ENCODE measurements around the gene GPR55. TPM values are rescaled to one million over a fixed set of nuclear protein-coding genes. Genes with fewer than 3 reads are reported as not detected.

Gene GPR55
- total RNA-seq, result under 1 TPM in 1 of 4 donors, not detected in 3; 0.32 TPM
- polyA plus RNA-seq, result under 1 TPM in 2 of 3 donors, not detected in 1; 0.01 to 0.03 TPM
- long read RNA-seq, donor 1, result 0 reads
- long read RNA-seq, donor 2, result 0 reads

GRCh38 chr2:230924470-230925341 is at the start of gene GPR55:
TSS of gene GPR55 (minus strand) at chr2:230925242. CDS start at chr2:230910962, 14,280 bp downstream.
- intact Hi-C loops (cut with DNase I), result no loop called here
- no peak within 1 kb of the TSS for H3K27ac ChIP-seq
- H3K36me3 ChIP-seq (ENCODE audit: insufficient read depth in 1 of 2, low read depth in 1 of 2), result no peaks in the 10 kb centered on the region
- no peak within 1 kb of the TSS for H3K4me3 ChIP-seq
- no peaks in the 10 kb centered on the region for H3K9me3 ChIP-seq
- TF ChIP-seq CTCF (IDR thresholded peaks at IDR 0.05), result no peak
- ATAC-seq (no peak), DNase-seq (no peak)
- H3K27me3 ChIP-seq (ENCODE audit: insufficient read depth in 3 of 3, low read length in 2 of 3), result no peaks in the 10 kb centered on the region
- WGBS, 3 donors, result 67 to 71% (median 71%) methylated on average over 25 to 26 of the region's 26 CpGs
- no peaks in the 10 kb centered on the region for H3K4me1 ChIP-seq

GRCh38 chr2:230974096-230974913 is 49.3 kb upstream of the GPR55 start:
- 82 to 89% (median 82%) methylated on average over 17 of the region's 17 CpGs for WGBS, 3 donors
- DNase-seq (no peak), ATAC-seq (no peak)
- no peaks in the 10 kb centered on the region for H3K36me3 ChIP-seq (ENCODE audit: insufficient read depth in 1 of 2, low read depth in 1 of 2)
- peaks cover 0 to 5% (median 4%) of the 10 kb centered on the region in 3 donors for H3K27me3 ChIP-seq (ENCODE audit: insufficient read depth in 3 of 3, low read length in 2 of 3)
- H3K9me3 ChIP-seq, result no peaks in the 10 kb centered on the region
- H3K4me3 ChIP-seq, result no peak overlapping the region
- intact Hi-C loops (cut with DNase I), result no loop called here
- no peak for TF ChIP-seq CTCF (IDR thresholded peaks at IDR 0.05)
- no peak overlapping the region for H3K27ac ChIP-seq
- H3K4me1 ChIP-seq, result no peaks in the 10 kb centered on the region

- no peaks in the 10 kb centered on the region for H3K36me3 ChIP-seq (ENCODE audit: insufficient read depth in 1 of 2, low read depth in 1 of 2)
- TF ChIP-seq CTCF (IDR thresholded peaks at IDR 0.05), result no peak
- 70 to 76% (median 75%) methylated on average over 5 of the region's 5 CpGs for WGBS, 3 donors
- intact Hi-C loops (cut with DNase I), result no loop called here
- DNase-seq (no peak), ATAC-seq (no peak)
- H3K27ac ChIP-seq, result no peak overlapping the region
- H3K27me3 ChIP-seq (ENCODE audit: insufficient read depth in 3 of 3, low read length in 2 of 3), result peaks cover 0 to 5% (median 4%) of the 10 kb centered on the region in 3 donors
- H3K9me3 ChIP-seq, result no peaks in the 10 kb centered on the region
- no peaks in the 10 kb centered on the region for H3K4me1 ChIP-seq
- no peak overlapping the region for H3K4me3 ChIP-seq
Observed at GRCh38 chr2:230972046-230972445, 47.0 kb upstream of the GPR55 start.

- ATAC-seq, result no peak
- H3K36me3 ChIP-seq (ENCODE audit: insufficient read depth in 1 of 2, low read depth in 1 of 2), result no peaks in the 10 kb centered on the region
- H3K9me3 ChIP-seq, result no peaks in the 10 kb centered on the region
- peaks cover 0 to 4% (median 0%) of the 10 kb centered on the region in 3 donors for H3K27me3 ChIP-seq (ENCODE audit: insufficient read depth in 3 of 3, low read length in 2 of 3)
- no peaks in the 10 kb centered on the region for H3K4me1 ChIP-seq
- H3K4me3 ChIP-seq, result no peak overlapping the region
- TF ChIP-seq CTCF (IDR thresholded peaks at IDR 0.05), result no peak
- intact Hi-C loops (cut with DNase I), result no loop called here
- no peak overlapping the region for H3K27ac ChIP-seq
- WGBS, 3 donors, result 56 to 76% (median 58%) methylated on average over 2 of the region's 2 CpGs
- no peak for DNase-seq
Observed at GRCh38 chr2:230969659-230970015, 44.6 kb upstream of the GPR55 start.
